Osteocyte (in vitro differentiated cells): Measurements from ENCODE around the gene PCDHB10. TPM values are rescaled to one million over a fixed set of nuclear protein-coding genes. Genes with fewer than 3 reads are reported as not detected.
"Not testable (repeated sequence)": the region's sequence is repeated elsewhere in the genome, so short reads cannot be mapped to it uniquely, and the experiment has no call there.

Experiments used
- DNase-seq: peaks from one replicate; pipeline ENCODE4 v3.0.0; 2021; ENCODE audit warnings: mixed read lengths; ENCODE audit not compliant: unreplicated experiment; ENCODE audit errors: extremely low spot score
- H3K27ac Mint-ChIP-seq: one replicate; pipeline ENCODE4 v1.8.0; 2021; ENCODE audit warnings: mild to moderate bottlenecking, mixed read lengths; ENCODE audit not compliant: unreplicated experiment
- H3K27me3 Mint-ChIP-seq: one replicate; pipeline ENCODE4 v1.8.0; 2021; ENCODE audit warnings: mixed read lengths; ENCODE audit not compliant: unreplicated experiment
- H3K36me3 Mint-ChIP-seq: one replicate; pipeline ENCODE4 v1.8.0; 2021; ENCODE audit warnings: mixed read lengths; ENCODE audit not compliant: unreplicated experiment
- H3K4me1 Mint-ChIP-seq: one replicate; pipeline ENCODE4 v1.8.0; 2021; ENCODE audit warnings: mixed read lengths; ENCODE audit not compliant: unreplicated experiment
- H3K4me3 Mint-ChIP-seq: one replicate; pipeline ENCODE4 v1.8.0; 2021; ENCODE audit warnings: mild to moderate bottlenecking, moderate library complexity, mixed read lengths; ENCODE audit not compliant: unreplicated experiment
- H3K9me3 Mint-ChIP-seq: one replicate; pipeline ENCODE4 v1.8.0; 2021; ENCODE audit warnings: mixed read lengths; ENCODE audit not compliant: unreplicated experiment
- total RNA-seq: library from RNA; stranded (reverse); gene quantifications from 2 replicates; pipeline ENCODE4 v1.2.1, GENCODE V29; 2021
- TF ChIP-seq, protein P1 (sequence below): fragments of 200-600 bp; sonication (generic); IDR thresholded peaks from 2 replicates; pipeline ENCODE4 v1.5.0; 2021; ENCODE audit warnings: antibody characterized with exemption, mild to moderate bottlenecking, moderate library complexity

The PCDHB10 gene
- total RNA-seq, 1 donor from 2014 or later: 7.8 TPM

DNA sequence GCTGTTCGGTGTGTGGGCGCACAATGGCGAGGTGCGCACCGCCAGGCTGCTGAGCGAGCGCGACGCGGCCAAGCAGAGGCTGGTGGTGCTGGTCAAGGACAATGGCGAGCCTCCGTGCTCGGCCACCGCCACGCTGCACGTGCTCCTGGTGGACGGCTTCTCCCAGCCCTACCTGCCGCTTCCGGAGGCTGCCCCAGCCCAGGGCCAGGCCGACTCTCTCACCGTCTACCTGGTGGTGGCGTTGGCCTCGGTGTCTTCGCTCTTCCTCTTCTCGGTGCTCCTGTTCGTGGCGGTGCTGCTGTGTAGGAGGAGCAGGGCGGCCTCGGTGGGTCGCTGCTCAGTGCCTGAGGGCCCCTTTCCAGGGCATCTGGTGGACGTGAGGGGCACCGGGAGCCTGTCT lies 12.3 kb upstream of the PCDHB10 start:
- not testable (repeated sequence) for DNase-seq, H3K4me1 Mint-ChIP-seq, H3K27ac Mint-ChIP-seq, H3K4me3 Mint-ChIP-seq, H3K27me3 Mint-ChIP-seq
- H3K36me3 Mint-ChIP-seq: peaks cover 11% of the 10 kb centered on the region
- H3K9me3 Mint-ChIP-seq: peaks cover 29% of the 10 kb centered on the region

DNA sequence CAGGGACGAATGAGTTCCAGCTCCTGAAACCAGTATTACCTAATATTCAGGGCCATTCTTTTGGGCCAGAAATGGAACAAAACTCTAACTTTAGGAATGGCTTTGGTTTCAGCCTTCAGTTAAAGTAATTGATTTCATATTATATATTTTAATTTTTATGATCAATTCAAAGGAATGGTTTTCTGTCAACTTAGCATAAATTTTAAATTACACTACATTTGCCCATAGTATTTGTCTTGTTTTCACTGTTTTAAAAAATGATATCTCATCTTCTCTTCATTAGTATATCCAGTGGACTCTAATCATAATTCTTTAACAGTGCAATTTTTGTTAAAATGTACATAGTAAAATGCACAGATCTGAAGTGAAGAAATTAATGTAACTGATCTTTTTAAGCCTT lies 11.8 kb upstream of the PCDHB10 start:
- Mint-ChIP-seq H3K27ac (no peak overlapping the region), H3K4me1 (no peaks in the 10 kb centered on the region), H3K4me3 (no peak overlapping the region), H3K27me3 (no peaks in the 10 kb centered on the region), H3K36me3 (peaks cover 14% of the 10 kb centered on the region), H3K9me3 (peaks cover 33% of the 10 kb centered on the region)
- DNase-seq: no peak
- TF ChIP-seq, protein P1, sequence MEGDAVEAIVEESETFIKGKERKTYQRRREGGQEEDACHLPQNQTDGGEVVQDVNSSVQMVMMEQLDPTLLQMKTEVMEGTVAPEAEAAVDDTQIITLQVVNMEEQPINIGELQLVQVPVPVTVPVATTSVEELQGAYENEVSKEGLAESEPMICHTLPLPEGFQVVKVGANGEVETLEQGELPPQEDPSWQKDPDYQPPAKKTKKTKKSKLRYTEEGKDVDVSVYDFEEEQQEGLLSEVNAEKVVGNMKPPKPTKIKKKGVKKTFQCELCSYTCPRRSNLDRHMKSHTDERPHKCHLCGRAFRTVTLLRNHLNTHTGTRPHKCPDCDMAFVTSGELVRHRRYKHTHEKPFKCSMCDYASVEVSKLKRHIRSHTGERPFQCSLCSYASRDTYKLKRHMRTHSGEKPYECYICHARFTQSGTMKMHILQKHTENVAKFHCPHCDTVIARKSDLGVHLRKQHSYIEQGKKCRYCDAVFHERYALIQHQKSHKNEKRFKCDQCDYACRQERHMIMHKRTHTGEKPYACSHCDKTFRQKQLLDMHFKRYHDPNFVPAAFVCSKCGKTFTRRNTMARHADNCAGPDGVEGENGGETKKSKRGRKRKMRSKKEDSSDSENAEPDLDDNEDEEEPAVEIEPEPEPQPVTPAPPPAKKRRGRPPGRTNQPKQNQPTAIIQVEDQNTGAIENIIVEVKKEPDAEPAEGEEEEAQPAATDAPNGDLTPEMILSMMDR: no peak

DNA sequence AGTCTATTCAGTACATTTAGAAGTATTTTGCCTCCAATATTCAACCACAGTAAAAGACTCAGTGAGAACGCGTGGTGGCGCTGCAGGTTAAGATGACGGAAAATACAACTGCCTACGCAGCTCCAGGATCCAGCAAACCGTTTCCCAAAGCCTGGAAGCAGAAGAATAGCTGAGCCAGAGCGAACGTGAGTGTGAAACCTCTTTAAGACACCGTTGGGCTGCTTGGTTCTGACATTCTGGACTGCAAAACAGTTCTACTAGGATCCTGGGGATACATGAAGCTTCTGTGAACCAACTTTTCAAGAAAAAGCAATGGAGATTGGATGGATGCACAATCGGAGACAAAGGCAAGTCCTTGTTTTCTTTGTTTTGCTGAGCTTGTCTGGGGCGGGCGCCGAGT lies 9.9 kb upstream of the PCDHB10 start, which contains the start of gene PCDHB16:
TSS of gene PCDHB16 (plus strand) at position 140 of the 400 bp plus-strand sequence. CDS start at position 313, 173 bp downstream.
- DNase-seq: no peak
- Mint-ChIP-seq H3K4me1 (no peaks in the 10 kb centered on the region), H3K27ac (peak within 1 kb of the TSS; percentile 87), H3K36me3 (peaks cover 22% of the 10 kb centered on the region), H3K4me3 (peak within 1 kb of the TSS; percentile 78), H3K27me3 (no peaks in the 10 kb centered on the region), H3K9me3 (peaks cover 45% of the 10 kb centered on the region)
- TF ChIP-seq, protein P1: peak; percentile 48

DNA sequence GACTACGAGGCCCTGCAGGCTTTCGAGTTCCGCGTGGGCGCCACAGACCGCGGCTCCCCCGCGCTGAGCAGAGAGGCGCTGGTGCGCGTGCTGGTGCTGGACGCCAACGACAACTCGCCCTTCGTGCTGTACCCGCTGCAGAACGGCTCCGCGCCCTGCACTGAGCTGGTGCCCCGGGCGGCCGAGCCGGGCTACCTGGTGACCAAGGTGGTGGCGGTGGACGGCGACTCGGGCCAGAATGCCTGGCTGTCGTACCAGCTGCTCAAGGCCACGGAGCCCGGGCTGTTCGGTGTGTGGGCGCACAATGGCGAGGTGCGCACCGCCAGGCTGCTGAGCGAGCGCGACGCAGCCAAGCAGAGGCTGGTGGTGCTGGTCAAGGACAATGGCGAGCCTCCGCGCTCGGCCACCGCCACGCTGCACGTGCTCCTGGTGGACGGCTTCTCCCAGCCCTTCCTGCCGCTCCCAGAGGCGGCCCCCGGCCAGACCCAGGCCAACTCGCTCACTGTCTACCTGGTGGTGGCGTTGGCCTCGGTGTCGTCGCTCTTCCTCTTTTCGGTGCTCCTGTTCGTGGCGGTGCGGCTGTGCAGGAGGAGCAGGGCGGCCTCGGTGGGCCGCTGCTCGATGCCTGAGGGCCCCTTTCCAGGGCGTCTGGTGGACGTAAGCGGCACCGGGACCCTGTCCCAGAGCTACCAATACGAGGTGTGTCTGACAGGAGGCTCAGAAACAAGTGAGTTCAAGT lies 7.9 kb upstream of the PCDHB10 start:
- not testable (repeated sequence) for H3K27me3 Mint-ChIP-seq, H3K4me3 Mint-ChIP-seq, H3K27ac Mint-ChIP-seq, DNase-seq, H3K4me1 Mint-ChIP-seq
- Mint-ChIP-seq H3K36me3 (peaks cover 28% of the 10 kb centered on the region), H3K9me3 (peaks cover 55% of the 10 kb centered on the region)

DNA sequence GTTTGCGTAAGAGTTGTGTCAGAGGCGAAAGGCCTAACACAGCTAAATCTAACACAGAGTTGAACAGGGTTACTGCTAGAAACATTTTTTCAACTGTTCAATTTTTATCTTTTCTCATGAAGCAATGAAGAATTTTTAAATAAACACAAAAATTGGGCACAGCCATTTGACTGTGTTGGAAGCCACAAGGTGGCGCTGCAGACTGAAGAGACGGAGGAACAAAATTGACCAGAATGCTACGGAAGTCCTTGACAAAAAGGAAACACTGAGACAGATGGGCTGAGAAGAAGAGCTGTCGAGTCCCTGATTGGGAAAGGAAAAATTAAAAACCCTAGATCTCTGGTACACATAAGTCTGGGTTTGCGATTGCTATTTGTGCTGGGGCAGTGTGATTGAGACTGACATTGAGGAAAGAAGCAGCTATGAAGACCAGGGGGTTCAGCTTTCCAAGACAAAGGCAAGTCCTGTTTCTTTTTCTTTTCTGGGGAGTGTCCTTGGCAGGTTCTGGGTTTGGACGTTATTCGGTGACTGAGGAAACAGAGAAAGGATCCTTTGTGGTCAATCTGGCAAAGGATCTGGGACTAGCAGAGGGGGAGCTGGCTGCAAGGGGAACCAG lies 5.1 kb upstream of the PCDHB10 start, which contains the start of gene PCDHB9:
TSS of gene PCDHB9 (plus strand) at position 265 of the 616 bp plus-strand sequence. CDS start at position 423, 158 bp downstream.
- H3K36me3 Mint-ChIP-seq: peaks cover 26% of the 10 kb centered on the region
- H3K4me1 Mint-ChIP-seq: no peaks in the 10 kb centered on the region
- peaks cover 51% of the 10 kb centered on the region for H3K9me3 Mint-ChIP-seq
- peak within 1 kb of the TSS; percentile 41 for H3K4me3 Mint-ChIP-seq
- no peaks in the 10 kb centered on the region for H3K27me3 Mint-ChIP-seq
- H3K27ac Mint-ChIP-seq: no peak within 1 kb of the TSS
- DNase-seq: no peak
- TF ChIP-seq, protein P1: peak; percentile 28

DNA sequence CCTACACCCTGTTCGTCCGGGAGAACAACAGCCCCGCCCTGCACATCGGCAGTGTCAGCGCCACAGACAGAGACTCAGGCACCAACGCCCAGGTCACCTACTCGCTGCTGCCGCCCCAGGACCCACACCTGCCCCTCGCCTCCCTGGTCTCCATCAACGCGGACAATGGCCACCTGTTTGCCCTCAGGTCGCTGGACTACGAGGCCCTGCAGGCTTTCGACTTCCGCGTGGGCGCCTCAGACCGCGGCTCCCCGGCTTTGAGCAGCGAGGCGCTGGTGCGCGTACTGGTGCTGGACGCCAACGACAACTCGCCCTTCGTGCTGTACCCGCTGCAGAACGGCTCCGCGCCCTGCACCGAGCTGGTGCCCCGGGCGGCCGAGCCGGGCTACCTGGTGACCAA lies 3.5 kb upstream of the PCDHB10 start:
- H3K27me3 Mint-ChIP-seq, H3K4me1 Mint-ChIP-seq, H3K4me3 Mint-ChIP-seq, H3K27ac Mint-ChIP-seq: not testable (repeated sequence)
- peaks cover 51% of the 10 kb centered on the region for H3K9me3 Mint-ChIP-seq
- peaks cover 27% of the 10 kb centered on the region for H3K36me3 Mint-ChIP-seq
- peak; percentile 83 for DNase-seq

DNA sequence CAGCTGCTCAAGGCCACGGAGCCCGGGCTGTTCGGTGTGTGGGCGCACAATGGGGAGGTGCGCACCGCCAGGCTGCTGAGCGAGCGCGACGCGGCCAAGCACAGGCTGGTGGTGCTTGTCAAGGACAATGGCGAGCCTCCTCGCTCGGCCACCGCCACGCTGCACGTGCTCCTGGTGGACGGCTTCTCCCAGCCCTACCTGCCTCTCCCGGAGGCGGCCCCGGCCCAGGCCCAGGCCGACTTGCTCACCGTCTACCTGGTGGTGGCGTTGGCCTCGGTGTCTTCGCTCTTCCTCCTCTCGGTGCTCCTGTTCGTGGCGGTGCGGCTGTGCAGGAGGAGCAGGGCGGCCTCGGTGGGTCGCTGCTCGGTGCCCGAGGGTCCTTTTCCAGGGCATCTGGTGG lies 3.0 kb upstream of the PCDHB10 start:
- H3K4me3 Mint-ChIP-seq, H3K4me1 Mint-ChIP-seq, DNase-seq, H3K27ac Mint-ChIP-seq, H3K27me3 Mint-ChIP-seq: not testable (repeated sequence)
- H3K36me3 Mint-ChIP-seq: peaks cover 27% of the 10 kb centered on the region
- peaks cover 51% of the 10 kb centered on the region for H3K9me3 Mint-ChIP-seq

DNA sequence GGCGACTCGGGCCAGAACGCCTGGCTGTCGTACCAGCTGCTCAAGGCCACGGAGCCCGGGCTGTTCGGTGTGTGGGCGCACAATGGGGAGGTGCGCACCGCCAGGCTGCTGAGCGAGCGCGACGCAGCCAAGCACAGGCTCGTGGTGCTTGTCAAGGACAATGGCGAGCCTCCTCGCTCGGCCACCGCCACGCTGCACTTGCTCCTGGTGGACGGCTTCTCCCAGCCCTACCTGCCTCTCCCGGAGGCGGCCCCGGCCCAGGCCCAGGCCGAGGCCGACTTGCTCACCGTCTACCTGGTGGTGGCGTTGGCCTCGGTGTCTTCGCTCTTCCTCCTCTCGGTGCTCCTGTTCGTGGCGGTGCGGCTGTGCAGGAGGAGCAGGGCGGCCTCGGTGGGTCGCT lies 2.2 kb downstream of the PCDHB10 start:
- not testable (repeated sequence) for H3K4me1 Mint-ChIP-seq, H3K4me3 Mint-ChIP-seq, DNase-seq, H3K27me3 Mint-ChIP-seq, H3K27ac Mint-ChIP-seq
- peaks cover 15% of the 10 kb centered on the region for H3K36me3 Mint-ChIP-seq
- H3K9me3 Mint-ChIP-seq: peaks cover 51% of the 10 kb centered on the region
